Activated T-cell treated with anti-CD3 and anti-CD28 coated beads, Interleukin-2, amount 50 U/mL, for 72 hours (primary cell): ENCODE results near the gene PKIB. TPM values are rescaled to one million over a fixed set of nuclear protein-coding genes. Genes with fewer than 3 reads are reported as not detected.
"Not testable (repeated sequence)": the region's sequence is repeated elsewhere in the genome, so short reads cannot be mapped to it uniquely, and the experiment has no call there.

ENCODE experiments used
- ATAC-seq, 2 donors: fragments of 150-1000 bp; cut with Tn5 transposase; replicated peaks in 1 of 2; 2 replicates each; pipeline ENCODE4 v1.10.0; 2021; ENCODE audit warnings: moderate library complexity in 2 of 2, mild to moderate bottlenecking in 1 of 2
- DNase-seq, 2 donors: peaks; one replicate each; pipeline ENCODE4 v3.0.0; 2021 to 2022; ENCODE audit warnings: mixed read lengths in 1 of 2
- H3K27ac Mint-ChIP-seq: one replicate; pipeline ENCODE4 v1.8.0; 2022; ENCODE audit warnings: mild to moderate bottlenecking, moderate library complexity, mixed read lengths
- H3K27me3 Mint-ChIP-seq: one replicate; pipeline ENCODE4 v1.8.0; 2022; ENCODE audit warnings: low read depth, mixed read lengths
- H3K36me3 Mint-ChIP-seq, 2 donors: one replicate each; pipeline ENCODE4 v1.8.0; 2022; ENCODE audit warnings: mixed read lengths in 2 of 2, mild to moderate bottlenecking in 1 of 2; ENCODE audit not compliant: insufficient read depth in 2 of 2
- H3K4me1 Mint-ChIP-seq: one replicate; pipeline ENCODE4 v1.8.0; 2022; ENCODE audit warnings: low read depth, mixed read lengths
- H3K4me3 Mint-ChIP-seq, 2 donors: one replicate each; pipeline ENCODE4 v1.8.0; 2022; ENCODE audit warnings: mild to moderate bottlenecking in 2 of 2, mixed read lengths in 2 of 2, moderate library complexity in 2 of 2
- H3K9me3 Mint-ChIP-seq, 2 donors: one replicate each; pipeline ENCODE4 v1.8.0; 2022; ENCODE audit warnings: mixed read lengths in 2 of 2
- total RNA-seq, 2 donors: library from RNA; stranded (reverse); gene quantifications; one replicate each; pipeline ENCODE4 v1.2.3, GENCODE V29; 2022

Gene PKIB
- total RNA-seq, 2 donors from 2014 or later: 0.79 to 2.0 TPM

DNA sequence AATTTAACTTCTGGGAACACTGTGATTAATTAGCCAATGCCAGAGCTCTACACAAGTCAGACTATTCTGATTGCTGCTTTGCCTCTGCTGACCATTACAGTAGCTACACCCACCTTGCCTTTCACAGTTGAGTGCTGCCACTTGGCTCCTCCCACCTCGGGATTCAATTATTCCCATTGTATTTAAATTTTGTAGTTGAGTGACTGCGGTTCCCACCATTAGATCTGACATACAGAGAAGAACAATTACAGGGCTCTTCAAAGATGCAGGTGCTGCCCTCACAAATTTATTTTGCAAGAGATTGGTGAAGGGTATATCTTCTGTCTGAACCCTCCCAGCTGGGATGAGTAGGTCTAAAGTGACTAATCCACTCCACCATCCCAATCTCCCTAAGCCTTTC is 11.9 kb upstream of the PKIB start:
- not testable (repeated sequence) for H3K27me3 Mint-ChIP-seq, H3K36me3 Mint-ChIP-seq, DNase-seq, H3K4me1 Mint-ChIP-seq, H3K9me3 Mint-ChIP-seq, H3K27ac Mint-ChIP-seq, H3K4me3 Mint-ChIP-seq, ATAC-seq

DNA sequence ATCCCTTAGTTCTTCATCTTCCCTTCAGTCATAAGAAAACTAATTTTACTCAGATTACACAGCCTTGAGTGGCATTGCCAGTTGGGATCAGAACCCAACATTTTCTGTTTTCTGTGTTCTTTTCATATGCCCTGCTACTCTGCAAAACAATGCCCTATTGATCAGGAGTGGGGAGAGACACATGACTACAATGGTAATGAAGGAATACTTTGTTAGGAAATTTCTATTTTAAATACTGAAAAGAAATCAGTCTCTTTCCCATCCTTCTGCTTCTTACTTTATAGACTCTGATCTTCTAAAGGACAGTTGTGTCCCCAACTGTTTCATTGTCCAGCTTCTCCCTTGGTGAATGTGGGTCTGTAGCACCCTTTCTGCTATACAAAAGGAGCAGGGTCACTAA is 5.5 kb upstream of the PKIB start:
- no peaks in the 10 kb centered on the region for H3K9me3 Mint-ChIP-seq
- H3K27ac Mint-ChIP-seq: no peak overlapping the region
- peaks cover 2% of the 10 kb centered on the region for H3K4me1 Mint-ChIP-seq
- ATAC-seq (no peak), DNase-seq (no peak)
- no peak overlapping the region for H3K4me3 Mint-ChIP-seq
- H3K36me3 Mint-ChIP-seq: no peaks in the 10 kb centered on the region
- H3K27me3 Mint-ChIP-seq: peaks cover 35% of the 10 kb centered on the region

DNA sequence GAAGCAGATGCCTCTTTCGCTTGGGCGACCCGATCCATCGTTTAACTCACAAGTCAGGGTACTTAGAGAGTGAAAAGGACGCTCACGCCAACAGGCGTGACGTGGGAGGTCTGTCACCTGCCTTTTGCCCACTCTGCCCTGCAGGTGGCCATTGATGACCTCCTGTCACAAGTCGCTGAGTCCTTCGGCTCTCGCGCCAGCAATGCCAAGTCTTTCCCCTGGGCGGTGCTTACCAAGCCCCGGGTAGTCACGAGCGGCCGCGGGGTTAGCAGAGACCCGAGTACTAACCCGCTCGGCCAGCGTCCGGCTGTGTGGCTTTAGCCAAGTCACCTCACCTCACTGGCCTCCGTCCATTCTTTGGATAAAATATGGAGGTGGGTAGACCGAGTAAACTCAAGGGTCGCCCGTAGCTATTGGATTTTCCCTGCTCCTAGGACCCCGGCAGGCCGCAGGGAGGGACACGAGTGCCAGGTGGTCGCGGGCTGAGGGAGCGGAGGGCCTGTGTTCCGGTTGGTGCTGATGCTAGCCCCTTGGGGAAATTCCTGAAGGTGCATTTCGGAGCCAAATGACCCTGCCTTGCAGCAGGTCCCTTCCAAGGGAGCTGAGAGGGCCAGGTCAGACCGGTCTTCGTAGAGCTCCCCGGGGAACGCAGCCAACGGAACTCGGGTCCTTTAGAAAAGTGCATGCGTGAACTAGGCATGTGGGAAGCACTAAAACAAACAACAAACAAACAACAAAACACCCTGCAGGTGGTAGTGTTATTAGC is 668 bp downstream of the PKIB start:
- H3K9me3 Mint-ChIP-seq: peaks cover 0 to 2% of the 10 kb centered on the region in 2 donors

DNA sequence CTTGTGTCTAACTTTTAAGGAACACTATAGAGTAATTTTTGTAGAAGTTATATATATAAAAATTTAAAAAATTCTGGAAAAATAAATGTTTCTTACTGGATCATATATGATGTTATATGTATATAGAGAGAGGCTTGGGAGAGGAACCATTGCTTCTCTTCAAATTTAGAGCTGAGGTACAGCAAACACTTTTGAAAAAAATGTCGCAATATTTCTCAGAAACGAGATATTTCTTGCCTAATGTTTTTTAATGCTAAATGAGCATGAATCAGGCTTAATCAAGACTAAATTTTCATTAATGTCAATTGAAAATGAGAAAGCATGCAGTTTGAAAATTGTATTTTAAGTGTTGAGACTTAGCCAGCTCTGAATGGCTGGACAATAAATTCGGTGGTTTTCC is 2.6 kb downstream of the PKIB start:
- ATAC-seq: no peak
- H3K9me3 Mint-ChIP-seq: peaks cover 0 to 2% of the 10 kb centered on the region in 2 donors
- no peak overlapping the region for H3K4me3 Mint-ChIP-seq

More for the DNA sequence above, 668 bp downstream of the PKIB start:
- Mint-ChIP-seq H3K4me1 (peaks cover 10% of the 10 kb centered on the region), H3K36me3 (no peaks in the 10 kb centered on the region), H3K27ac (no peak overlapping the region), H3K4me3 (peak overlapping the region; percentile 86 to 95), H3K27me3 (peaks cover 45% of the 10 kb centered on the region)
- DNase-seq: peak; percentile 29 to 36
- ATAC-seq: peak; percentile 59

DNA sequence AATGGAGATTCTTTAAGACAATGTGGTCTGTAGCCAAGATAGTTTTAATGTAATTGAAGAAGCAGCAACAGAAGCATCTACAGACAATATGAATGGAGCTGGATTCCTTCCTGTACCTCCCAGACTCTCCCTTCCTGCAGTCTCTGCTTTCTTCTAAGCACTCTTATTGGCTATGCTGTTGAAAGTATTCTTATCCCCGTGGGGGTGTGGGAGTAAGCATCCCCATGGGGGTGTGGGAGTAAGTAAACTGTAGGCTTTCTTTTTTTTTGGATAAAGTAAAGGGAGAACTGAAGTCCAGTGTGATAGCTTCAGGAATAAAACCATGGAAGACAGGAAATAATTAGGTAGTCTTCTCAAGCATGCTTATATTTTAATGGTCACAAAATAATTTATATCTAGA is 4.1 kb downstream of the PKIB start:
- H3K27me3 Mint-ChIP-seq: peaks cover 36% of the 10 kb centered on the region
- no peak overlapping the region for H3K4me3 Mint-ChIP-seq
- no peak overlapping the region for H3K27ac Mint-ChIP-seq
- H3K4me1 Mint-ChIP-seq: peaks cover 10% of the 10 kb centered on the region
- no peaks in the 10 kb centered on the region for H3K36me3 Mint-ChIP-seq
- no peak for ATAC-seq
- no peak for DNase-seq
- peaks cover 0 to 2% of the 10 kb centered on the region in 2 donors for H3K9me3 Mint-ChIP-seq

More for the DNA sequence above, 2.6 kb downstream of the PKIB start:
- peaks cover 10% of the 10 kb centered on the region for H3K4me1 Mint-ChIP-seq
- no peak overlapping the region for H3K27ac Mint-ChIP-seq
- no peak for DNase-seq
- H3K36me3 Mint-ChIP-seq: no peaks in the 10 kb centered on the region
- peaks cover 47% of the 10 kb centered on the region for H3K27me3 Mint-ChIP-seq

DNA sequence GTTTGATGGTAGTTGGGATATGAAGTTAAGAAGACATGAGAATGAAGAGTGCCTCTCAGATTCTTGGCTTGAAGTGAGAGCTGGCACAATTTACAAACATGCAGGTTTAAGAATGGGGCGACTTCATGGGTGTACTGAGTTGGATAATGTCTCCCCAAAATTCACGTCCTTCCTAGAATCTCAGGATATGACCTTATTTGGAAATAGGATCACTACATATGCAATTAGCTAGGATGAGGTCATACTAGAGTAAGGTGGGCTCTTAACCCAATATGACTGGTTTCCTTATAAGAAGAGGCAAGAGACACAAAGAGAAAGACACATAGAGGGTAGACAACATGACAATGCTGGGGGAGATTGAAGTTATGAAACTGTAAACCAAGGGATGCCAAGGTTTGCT is 5.2 kb downstream of the PKIB start:
- Mint-ChIP-seq H3K9me3 (peaks cover 0 to 2% of the 10 kb centered on the region in 2 donors), H3K27me3 (peaks cover 40% of the 10 kb centered on the region), H3K27ac (no peak overlapping the region), H3K4me1 (peaks cover 5% of the 10 kb centered on the region), H3K4me3 (no peak overlapping the region), H3K36me3 (no peaks in the 10 kb centered on the region)
- ATAC-seq (no peak), DNase-seq (no peak)

DNA sequence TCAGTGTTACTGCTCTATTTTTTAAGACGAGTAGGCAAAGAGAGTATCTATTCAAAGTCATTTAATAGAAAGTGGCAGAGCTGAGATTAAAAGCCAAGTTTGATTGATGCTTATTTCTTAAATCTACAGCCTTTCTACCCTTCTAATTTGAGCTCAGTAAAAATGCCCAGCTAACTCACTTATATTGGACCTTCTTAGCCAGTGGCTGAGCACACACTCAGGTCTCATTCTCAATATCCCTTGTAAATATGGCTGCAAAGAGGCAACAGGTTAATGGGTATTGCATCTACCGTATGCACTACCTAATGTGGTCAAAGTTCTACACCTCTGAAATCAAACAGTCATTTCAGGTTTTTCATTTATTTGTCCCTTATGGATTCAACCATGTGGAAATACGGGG is 6.7 kb downstream of the PKIB start:
- no peaks in the 10 kb centered on the region for H3K36me3 Mint-ChIP-seq
- no peak overlapping the region for H3K27ac Mint-ChIP-seq
- DNase-seq: no peak
- H3K4me1 Mint-ChIP-seq: no peaks in the 10 kb centered on the region
- H3K9me3 Mint-ChIP-seq: peaks cover 0 to 2% of the 10 kb centered on the region in 2 donors
- no peak for ATAC-seq
- H3K27me3 Mint-ChIP-seq: peaks cover 30% of the 10 kb centered on the region
- H3K4me3 Mint-ChIP-seq: no peak overlapping the region

DNA sequence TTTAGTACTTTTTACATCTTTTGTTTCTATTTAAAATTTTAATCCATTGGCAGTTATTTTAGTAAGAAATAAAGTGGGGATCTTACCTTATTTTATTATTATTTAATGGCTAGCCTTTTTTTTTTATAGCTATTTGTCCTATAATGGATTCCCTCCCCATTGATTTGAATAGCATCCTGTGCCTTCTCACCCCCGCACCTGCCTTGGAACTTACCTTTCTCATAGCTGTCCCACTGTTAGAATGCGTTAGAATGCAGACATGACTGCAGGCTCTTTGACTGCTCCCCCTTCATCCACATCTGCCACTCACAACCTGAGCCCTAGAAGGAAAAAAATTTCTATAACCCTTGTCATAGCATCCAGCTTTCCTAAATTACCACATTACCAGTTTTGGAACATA is 9.1 kb downstream of the PKIB start:
- H3K4me3 Mint-ChIP-seq: no peak overlapping the region
- no peaks in the 10 kb centered on the region for H3K4me1 Mint-ChIP-seq
- no peaks in the 10 kb centered on the region for H3K36me3 Mint-ChIP-seq
- H3K27ac Mint-ChIP-seq: no peak overlapping the region
- H3K27me3 Mint-ChIP-seq: peaks cover 30% of the 10 kb centered on the region
- peaks cover 0 to 2% of the 10 kb centered on the region in 2 donors for H3K9me3 Mint-ChIP-seq
- ATAC-seq (no peak), DNase-seq (no peak)

DNA sequence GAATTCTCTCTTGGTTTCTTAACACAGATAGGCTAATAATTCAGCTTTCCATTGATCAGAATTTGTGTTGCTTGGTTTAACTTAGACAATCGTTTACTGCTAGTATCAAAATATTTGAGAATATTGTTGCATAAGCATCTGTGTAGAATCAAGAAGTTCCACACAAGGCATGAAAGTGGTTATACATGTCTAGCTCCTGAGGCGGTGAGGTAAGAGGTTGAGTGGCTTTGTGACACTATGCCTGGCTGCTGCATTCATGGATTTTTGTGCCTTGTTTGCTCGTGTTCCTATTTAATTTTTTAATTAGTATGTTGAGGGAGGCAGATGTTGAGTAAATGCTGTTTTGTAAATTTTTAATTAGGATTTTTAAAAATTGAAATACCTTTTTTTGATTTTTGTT is 10.2 kb downstream of the PKIB start:
- Mint-ChIP-seq H3K27me3 (peaks cover 25% of the 10 kb centered on the region), H3K36me3 (no peaks in the 10 kb centered on the region), H3K9me3 (peaks cover 0 to 2% of the 10 kb centered on the region in 2 donors), H3K4me3 (no peak overlapping the region), H3K4me1 (no peaks in the 10 kb centered on the region), H3K27ac (no peak overlapping the region)
- DNase-seq (no peak), ATAC-seq (no peak)

DNA sequence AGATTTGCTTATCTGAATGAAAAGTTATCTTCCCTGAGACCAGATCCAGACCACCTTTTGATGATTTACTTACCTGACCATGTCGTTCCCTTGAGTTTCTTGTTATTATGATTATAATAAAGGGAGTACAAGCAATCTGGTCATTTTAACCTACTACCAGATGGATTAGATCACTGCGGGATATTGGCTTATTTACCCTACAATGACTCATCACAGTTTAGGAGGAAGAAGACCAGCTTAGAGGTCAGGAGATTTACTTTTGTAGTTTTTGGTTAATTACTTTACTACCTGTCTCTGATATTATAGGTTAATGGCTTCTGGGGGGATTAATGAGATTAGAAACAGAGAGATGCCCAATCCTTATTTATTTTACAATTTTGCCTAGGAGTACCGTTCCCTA is 10.7 kb downstream of the PKIB start:
- Mint-ChIP-seq H3K4me3 (no peak overlapping the region), H3K36me3 (no peaks in the 10 kb centered on the region), H3K27me3 (peaks cover 23% of the 10 kb centered on the region), H3K27ac (no peak overlapping the region), H3K4me1 (no peaks in the 10 kb centered on the region), H3K9me3 (no peaks in the 10 kb centered on the region)
- ATAC-seq: no peak
- no peak for DNase-seq

DNA sequence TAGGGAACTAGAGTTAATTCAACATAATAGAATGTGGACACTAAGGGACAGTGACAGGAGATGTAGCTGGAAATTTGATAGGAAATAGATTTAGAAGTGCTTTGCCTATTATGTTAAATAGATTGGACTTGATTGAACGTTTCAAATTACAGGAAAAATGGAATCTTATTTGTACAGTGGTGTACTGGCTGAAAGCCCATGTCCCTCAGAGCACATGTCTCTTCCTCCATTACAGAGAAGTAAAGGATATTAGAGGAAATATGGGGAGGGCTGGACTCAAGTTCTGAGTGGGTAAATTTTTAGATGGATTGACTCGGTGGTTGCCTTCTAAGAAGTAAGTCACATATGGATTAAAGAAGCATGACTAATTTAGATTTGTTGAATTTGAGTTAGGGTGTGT is 11.4 kb downstream of the PKIB start:
- H3K27me3 Mint-ChIP-seq: peaks cover 17% of the 10 kb centered on the region
- no peaks in the 10 kb centered on the region for H3K36me3 Mint-ChIP-seq
- no peak overlapping the region for H3K27ac Mint-ChIP-seq
- H3K4me1 Mint-ChIP-seq: no peaks in the 10 kb centered on the region
- ATAC-seq (no peak), DNase-seq (no peak)
- no peak overlapping the region for H3K4me3 Mint-ChIP-seq
- no peaks in the 10 kb centered on the region for H3K9me3 Mint-ChIP-seq

DNA sequence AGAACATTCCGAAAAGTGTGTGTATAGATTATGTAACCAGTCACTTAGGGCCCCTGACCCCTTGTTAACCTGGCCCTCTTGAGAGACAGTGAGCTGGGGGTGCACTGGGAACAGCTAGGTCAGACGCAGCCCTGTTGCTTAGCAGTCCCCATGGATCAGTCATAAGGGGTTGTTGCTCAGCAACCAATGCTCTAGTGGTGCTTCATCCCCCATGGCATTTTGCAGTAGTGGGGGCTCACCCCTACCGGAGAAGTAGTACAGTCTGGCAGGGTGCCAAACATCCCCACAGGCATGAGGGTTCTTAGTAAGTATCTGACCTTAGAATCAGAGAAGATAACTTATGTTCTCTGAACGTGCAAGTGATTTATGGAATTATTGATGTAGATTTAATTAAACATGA is 12.3 kb downstream of the PKIB start:
- no peak overlapping the region for H3K4me3 Mint-ChIP-seq
- H3K27ac Mint-ChIP-seq: no peak overlapping the region
- no peaks in the 10 kb centered on the region for H3K36me3 Mint-ChIP-seq
- DNase-seq (no peak), ATAC-seq (no peak)
- no peaks in the 10 kb centered on the region for H3K4me1 Mint-ChIP-seq
- H3K9me3 Mint-ChIP-seq: no peaks in the 10 kb centered on the region
- H3K27me3 Mint-ChIP-seq: peaks cover 17% of the 10 kb centered on the region

DNA sequence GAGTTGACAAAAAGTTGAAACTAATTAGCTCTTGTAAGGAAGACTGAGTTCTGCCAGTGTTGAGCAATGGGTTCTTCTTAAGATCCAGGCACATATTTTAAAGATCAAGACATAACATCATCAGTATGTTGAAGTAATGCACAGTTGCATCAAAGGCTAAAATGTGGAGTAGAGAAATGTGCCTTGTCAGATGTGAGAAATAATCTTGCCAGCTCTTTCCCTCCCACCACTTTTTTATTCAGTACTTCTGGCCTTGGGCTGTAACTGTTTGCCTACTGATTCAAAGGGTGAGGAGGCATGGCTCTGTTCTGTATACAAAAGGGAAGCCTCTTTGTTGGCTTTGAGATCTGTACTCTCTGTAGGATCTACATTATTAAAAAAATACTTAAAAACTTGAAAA is 13.1 kb downstream of the PKIB start:
- DNase-seq: no peak
- Mint-ChIP-seq H3K27ac (no peak overlapping the region), H3K27me3 (peaks cover 17% of the 10 kb centered on the region), H3K4me3 (no peak overlapping the region), H3K4me1 (no peaks in the 10 kb centered on the region), H3K9me3 (no peaks in the 10 kb centered on the region), H3K36me3 (no peaks in the 10 kb centered on the region)
- ATAC-seq: no peak

DNA sequence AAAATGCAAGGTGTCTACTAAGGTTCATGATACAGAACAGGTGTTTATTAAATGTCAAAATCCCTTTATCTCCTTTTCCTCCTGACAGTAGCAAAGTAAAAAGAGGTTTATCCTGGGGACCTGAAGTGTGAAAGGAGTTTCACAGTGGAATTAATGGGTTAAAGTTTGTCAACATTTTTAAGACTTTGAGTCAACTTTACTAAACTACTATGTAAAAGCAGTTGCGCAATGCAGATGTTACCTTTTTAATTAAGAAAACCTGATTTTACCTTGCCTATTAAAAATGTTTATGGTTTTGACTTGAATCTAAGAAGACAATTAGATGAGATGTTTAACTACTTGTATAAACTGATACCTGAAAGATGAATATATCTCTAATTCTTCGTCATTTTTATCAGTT is 14.6 kb downstream of the PKIB start:
- no peak overlapping the region for H3K27ac Mint-ChIP-seq
- no peak overlapping the region for H3K4me3 Mint-ChIP-seq
- H3K4me1 Mint-ChIP-seq: no peaks in the 10 kb centered on the region
- H3K27me3 Mint-ChIP-seq: peaks cover 10% of the 10 kb centered on the region
- ATAC-seq: no peak
- H3K9me3 Mint-ChIP-seq: no peaks in the 10 kb centered on the region
- no peak for DNase-seq
- H3K36me3 Mint-ChIP-seq: no peaks in the 10 kb centered on the region
